ENCODE measurements around the gene SRGAP2B.
"Not testable (repeated sequence)": the region's sequence is repeated elsewhere in the genome, so short reads cannot be mapped to it uniquely, and the experiment has no call there.

The SRGAP2B gene

GRCh38 chr1:144933014-144933413 is 162.1 kb downstream of the SRGAP2B start:
- in situ Hi-C loops (cut with MboI; ENCODE audit: low sequenced_read_pairs, unreplicated experiment): not testable (repeated sequence)

GRCh38 chr1:144932153-144932552 is 163.0 kb downstream of the SRGAP2B start:
- DNase-seq (ENCODE audit: low spot score); in situ Hi-C loops (cut with MboI; ENCODE audit: low sequenced_read_pairs, unreplicated experiment): not testable (repeated sequence)

More at GRCh38 chr1:144933014-144933413, 162.1 kb downstream of the SRGAP2B start:
- DNase-seq (ENCODE audit: low spot score): not testable (repeated sequence)

- in situ Hi-C loops (cut with MboI; ENCODE audit: low sequenced_read_pairs, unreplicated experiment): not testable (repeated sequence)
These were observed 163.6 kb downstream of the SRGAP2B start for GRCh38 chr1:144931553-144931952.

GRCh38 chr1:144930085-144930777 is 164.9 kb downstream of the SRGAP2B start:
- in situ Hi-C loops (cut with MboI; ENCODE audit: low sequenced_read_pairs, unreplicated experiment); DNase-seq (ENCODE audit: low spot score): not testable (repeated sequence)

More at GRCh38 chr1:144931553-144931952, 163.6 kb downstream of the SRGAP2B start:
- not testable (repeated sequence) for DNase-seq (ENCODE audit: low spot score)

GRCh38 chr1:144927292-144927691 is 167.8 kb downstream of the SRGAP2B start:
- DNase-seq (ENCODE audit: low spot score); in situ Hi-C loops (cut with MboI; ENCODE audit: low sequenced_read_pairs, unreplicated experiment): not testable (repeated sequence)

GRCh38 chr1:144923640-144924039 is 171.5 kb downstream of the SRGAP2B start:
- in situ Hi-C loops (cut with MboI; ENCODE audit: low sequenced_read_pairs, unreplicated experiment); DNase-seq (ENCODE audit: low spot score): not testable (repeated sequence)

- in situ Hi-C loops (cut with MboI; ENCODE audit: low sequenced_read_pairs, unreplicated experiment); DNase-seq (ENCODE audit: low spot score): not testable (repeated sequence)
These were observed 172.3 kb downstream of the SRGAP2B start for GRCh38 chr1:144922785-144923184.

- in situ Hi-C loops (cut with MboI; ENCODE audit: low sequenced_read_pairs, unreplicated experiment); DNase-seq (ENCODE audit: low spot score): not testable (repeated sequence)
These were observed 176.0 kb downstream of the SRGAP2B start for GRCh38 chr1:144919106-144919505.

GRCh38 chr1:144918027-144918603 is 177.0 kb downstream of the SRGAP2B start:
- DNase-seq (ENCODE audit: low spot score); in situ Hi-C loops (cut with MboI; ENCODE audit: low sequenced_read_pairs, unreplicated experiment): not testable (repeated sequence)

GRCh38 chr1:144917154-144918026 is 177.7 kb downstream of the SRGAP2B start:
- in situ Hi-C loops (cut with MboI; ENCODE audit: low sequenced_read_pairs, unreplicated experiment); DNase-seq (ENCODE audit: low spot score): not testable (repeated sequence)

- in situ Hi-C loops (cut with MboI; ENCODE audit: low sequenced_read_pairs, unreplicated experiment); DNase-seq (ENCODE audit: low spot score): not testable (repeated sequence)
These were observed 181.0 kb downstream of the SRGAP2B start for GRCh38 chr1:144913977-144914734.

GRCh38 chr1:144913458-144913857 is 181.7 kb downstream of the SRGAP2B start:
- DNase-seq (ENCODE audit: low spot score); in situ Hi-C loops (cut with MboI; ENCODE audit: low sequenced_read_pairs, unreplicated experiment): not testable (repeated sequence)

- DNase-seq (ENCODE audit: low spot score); in situ Hi-C loops (cut with MboI; ENCODE audit: low sequenced_read_pairs, unreplicated experiment): not testable (repeated sequence)
These were observed 184.4 kb downstream of the SRGAP2B start for GRCh38 chr1:144910729-144911128.

- DNase-seq (ENCODE audit: low spot score): not testable (repeated sequence)
These were observed 194.3 kb downstream of the SRGAP2B start for GRCh38 chr1:144900841-144901240.

GRCh38 chr1:144894454-144895201 is 200.5 kb downstream of the SRGAP2B start:
- in situ Hi-C loops (cut with MboI; ENCODE audit: low sequenced_read_pairs, unreplicated experiment); DNase-seq (ENCODE audit: low spot score): not testable (repeated sequence)

More at GRCh38 chr1:144900841-144901240, 194.3 kb downstream of the SRGAP2B start:
- in situ Hi-C loops (cut with MboI; ENCODE audit: low sequenced_read_pairs, unreplicated experiment): not testable (repeated sequence)

GRCh38 chr1:144893710-144894438 is 201.3 kb downstream of the SRGAP2B start:
- DNase-seq (ENCODE audit: low spot score); in situ Hi-C loops (cut with MboI; ENCODE audit: low sequenced_read_pairs, unreplicated experiment): not testable (repeated sequence)

GRCh38 chr1:144893062-144893461 is 202.1 kb downstream of the SRGAP2B start:
- DNase-seq (ENCODE audit: low spot score); in situ Hi-C loops (cut with MboI; ENCODE audit: low sequenced_read_pairs, unreplicated experiment): not testable (repeated sequence)

All from GM13976 (cell line).